ENCODE measurements around the gene ZHX3. TPM values are rescaled to one million over a fixed set of nuclear protein-coding genes. Genes with fewer than 3 reads are reported as not detected.

The ZHX3 gene
- total RNA-seq, 2 experiments from 2014 or later: 11.9 to 15.0 TPM

DNA sequence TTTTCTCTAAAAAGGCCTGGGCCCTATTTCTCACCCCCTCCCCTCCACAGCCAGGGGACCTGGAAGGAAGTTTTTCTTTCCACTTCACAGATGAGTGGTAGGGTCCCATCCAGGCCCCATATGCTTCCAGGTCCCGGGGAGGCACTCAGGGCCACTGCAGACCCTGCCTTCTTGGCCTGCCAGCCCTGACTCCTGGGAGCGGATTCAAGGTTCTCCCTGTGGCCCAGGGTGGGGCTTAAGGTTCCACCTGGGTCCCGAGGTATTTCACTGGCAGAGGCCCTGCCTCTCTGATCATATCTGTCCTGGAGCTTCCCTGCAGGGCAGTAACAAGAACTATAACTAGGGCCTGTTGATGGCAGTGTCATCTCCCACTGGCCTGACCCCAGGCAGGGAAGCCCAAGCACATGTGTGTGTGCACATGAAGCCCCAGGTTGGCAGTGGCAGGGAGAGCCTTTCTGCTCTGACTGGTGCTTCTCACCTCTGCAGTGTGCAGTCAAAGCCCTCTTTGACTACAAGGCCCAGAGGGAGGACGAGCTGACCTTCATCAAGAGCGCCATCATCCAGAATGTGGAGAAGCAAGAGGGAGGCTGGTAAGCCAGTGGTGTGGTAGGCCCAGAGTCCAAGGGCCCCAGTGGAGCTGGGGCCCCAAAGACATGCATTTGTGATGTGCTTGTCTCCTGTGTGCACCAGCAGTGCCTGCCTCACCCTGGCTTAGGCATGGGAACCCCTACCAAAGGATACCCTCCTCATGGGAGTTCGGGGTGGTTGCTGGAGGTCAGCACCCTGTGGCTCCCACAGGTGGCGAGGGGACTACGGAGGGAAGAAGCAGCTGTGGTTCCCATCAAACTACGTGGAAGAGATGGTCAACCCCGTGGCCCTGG is 149.0 kb downstream of the ZHX3 start:
- H3K4me3 Mint-ChIP-seq: no peak overlapping the region
- CTCF ChIA-PET: interaction anchor here (0.8 to 7.6 kb wide), 3 partner anchors 11 to 172 kb away, joined by 4 to 92 read pairs (median 78); partner anchors contain the start of genes LPIN3 and PLCG1
- H3K27ac Mint-ChIP-seq: peak overlapping the region; percentile 32

DNA sequence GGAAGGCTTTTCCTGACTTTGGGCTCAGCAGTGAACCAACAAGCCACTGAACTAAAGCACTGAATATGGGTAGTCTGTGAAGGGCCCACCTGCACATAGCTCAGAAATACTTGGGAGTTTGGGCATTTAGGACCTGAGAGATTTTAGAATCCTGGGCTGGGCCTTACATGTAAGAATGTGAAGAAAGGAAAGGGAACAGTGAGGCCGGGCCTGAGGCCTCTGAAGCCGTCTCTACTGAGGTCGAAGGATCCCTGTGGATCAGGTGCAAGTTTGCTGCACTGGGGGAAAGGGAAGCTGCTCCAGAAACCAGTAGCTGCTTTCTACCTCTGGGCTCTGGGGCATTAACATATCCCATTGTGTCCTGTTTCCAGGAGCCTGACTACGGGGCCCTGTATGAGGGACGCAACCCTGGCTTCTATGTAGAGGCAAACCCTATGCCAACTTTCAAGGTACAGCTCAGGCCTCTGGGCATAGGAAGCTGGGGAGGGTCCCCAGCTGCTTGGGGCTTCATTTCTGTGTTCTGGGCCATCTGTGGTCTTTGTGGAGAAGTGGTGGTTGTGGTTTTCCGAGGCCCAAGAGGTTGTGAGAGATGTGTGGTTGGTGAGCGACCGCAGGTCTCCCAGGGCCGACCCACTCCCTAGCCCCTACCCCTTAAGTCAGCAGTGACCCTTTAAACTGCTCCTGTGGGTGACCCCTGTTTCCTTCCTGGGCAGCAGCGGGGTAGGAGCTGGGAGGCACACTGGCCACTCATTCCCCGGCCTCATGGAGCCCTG is 149.9 kb downstream of the ZHX3 start:
- no peak for ATAC-seq
- Mint-ChIP-seq H3K27me3 (ENCODE audit: low read depth) (no peaks in the 10 kb centered on the region), H3K27ac (peak overlapping the region; percentile 62), H3K36me3 (ENCODE audit: low read depth) (peaks cover 89% of the 10 kb centered on the region), H3K4me3 (no peak overlapping the region), H3K9me3 (ENCODE audit: insufficient read depth) (no peaks in the 10 kb centered on the region), H3K4me1 (ENCODE audit: low read depth) (peaks cover 68% of the 10 kb centered on the region)
- DNase-seq: no peak
- ChIA-PET POLR2A (interaction anchor here (1.5 kb wide), 1 partner anchor 10 kb away, joined by 7 read pairs; no protein-coding TSS in a partner anchor), CTCF (interaction anchor here (0.8 to 7.6 kb wide), 4 partner anchors 10 to 172 kb away, joined by 3 to 92 read pairs (median 41); partner anchors contain the start of genes LPIN3 and PLCG1)

More for the DNA sequence above, 149.0 kb downstream of the ZHX3 start:
- POLR2A ChIA-PET: interaction anchor here (0.6 to 1.5 kb wide), 3 partner anchors 11 to 177 kb away, joined by 3 to 7 read pairs (median 3); no protein-coding TSS in a partner anchor
- Mint-ChIP-seq H3K4me1 (ENCODE audit: low read depth) (peaks cover 72% of the 10 kb centered on the region), H3K27me3 (ENCODE audit: low read depth) (no peaks in the 10 kb centered on the region), H3K9me3 (ENCODE audit: insufficient read depth) (no peaks in the 10 kb centered on the region), H3K36me3 (ENCODE audit: low read depth) (peaks cover 90% of the 10 kb centered on the region)
- DNase-seq (no peak), ATAC-seq (no peak)

DNA sequence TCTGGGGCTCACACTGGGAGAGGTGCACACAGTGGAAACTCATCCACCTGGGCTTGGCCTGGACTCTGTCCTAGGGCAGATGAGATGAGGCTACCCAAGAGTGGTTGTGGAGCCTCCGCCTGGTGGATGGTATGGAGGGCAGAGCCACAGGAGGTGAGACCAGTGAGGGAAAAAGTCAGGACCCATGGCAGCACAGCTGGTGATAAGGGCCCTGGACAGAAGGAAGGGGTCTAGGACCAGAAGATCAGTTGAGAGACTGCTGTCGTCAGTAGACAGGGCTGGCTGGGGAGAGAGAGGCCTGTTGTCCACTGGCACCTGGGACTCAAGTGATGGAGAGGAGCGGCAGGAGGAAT is 150.4 kb downstream of the ZHX3 start:
- Mint-ChIP-seq H3K9me3 (ENCODE audit: insufficient read depth) (no peaks in the 10 kb centered on the region), H3K4me3 (no peak overlapping the region), H3K4me1 (ENCODE audit: low read depth) (peaks cover 70% of the 10 kb centered on the region), H3K36me3 (ENCODE audit: low read depth) (peaks cover 92% of the 10 kb centered on the region), H3K27me3 (ENCODE audit: low read depth) (no peaks in the 10 kb centered on the region), H3K27ac (peak overlapping the region; percentile 48)
- POLR2A ChIA-PET: interaction anchor here (1.1 to 1.5 kb wide), 2 partner anchors 8 to 9 kb away, joined by 3 to 7 read pairs; no protein-coding TSS in a partner anchor
- ATAC-seq (no peak), DNase-seq (no peak)
- CTCF ChIA-PET: interaction anchor here (1.1 to 7.6 kb wide), 3 partner anchors 9 to 172 kb away, joined by 3 to 92 read pairs (median 78); partner anchors contain the start of gene PLCG1

DNA sequence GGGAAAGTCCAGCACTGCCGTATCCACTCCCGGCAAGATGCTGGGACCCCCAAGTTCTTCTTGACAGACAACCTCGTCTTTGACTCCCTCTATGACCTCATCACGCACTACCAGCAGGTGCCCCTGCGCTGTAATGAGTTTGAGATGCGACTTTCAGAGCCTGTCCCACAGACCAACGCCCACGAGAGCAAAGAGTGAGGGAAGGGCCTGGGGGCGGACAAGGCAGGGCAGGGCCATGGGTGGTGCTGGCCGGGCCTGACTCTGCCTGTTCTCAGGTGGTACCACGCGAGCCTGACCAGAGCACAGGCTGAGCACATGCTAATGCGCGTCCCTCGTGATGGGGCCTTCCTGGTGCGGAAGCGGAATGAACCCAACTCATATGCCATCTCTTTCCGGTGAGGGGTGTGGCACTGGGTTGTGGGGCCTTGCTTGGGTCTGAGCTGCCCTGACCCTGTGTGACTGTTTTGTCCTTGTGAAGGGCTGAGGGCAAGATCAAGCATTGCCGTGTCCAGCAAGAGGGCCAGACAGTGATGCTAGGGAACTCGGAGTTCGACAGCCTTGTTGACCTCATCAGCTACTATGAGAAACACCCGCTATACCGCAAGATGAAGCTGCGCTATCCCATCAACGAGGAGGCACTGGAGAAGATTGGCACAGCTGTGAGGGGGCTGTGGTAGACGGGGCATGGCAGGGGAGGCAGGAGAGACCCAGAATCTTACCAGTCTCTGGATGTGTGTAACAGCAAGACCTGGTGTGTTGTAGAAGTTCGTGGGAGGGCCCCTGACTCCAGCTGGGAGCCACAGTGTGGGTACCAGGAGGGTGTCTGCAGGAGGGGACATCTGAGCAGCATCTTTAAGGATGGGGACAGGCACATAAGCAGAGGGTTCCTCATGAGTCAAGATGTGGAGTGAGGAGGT is 151.1 kb downstream of the ZHX3 start:
- ChIA-PET POLR2A (interaction anchor here (0.6 to 1.5 kb wide), 3 partner anchors 8 to 151 kb away, joined by 3 to 7 read pairs (median 3); no protein-coding TSS in a partner anchor), CTCF (interaction anchor here (1.1 to 7.6 kb wide), 3 partner anchors 9 to 173 kb away, joined by 3 to 92 read pairs (median 78); partner anchors contain the start of gene PLCG1)
- Mint-ChIP-seq H3K4me3 (no peak overlapping the region), H3K9me3 (ENCODE audit: insufficient read depth) (no peaks in the 10 kb centered on the region), H3K4me1 (ENCODE audit: low read depth) (peaks cover 70% of the 10 kb centered on the region), H3K27me3 (ENCODE audit: low read depth) (no peaks in the 10 kb centered on the region), H3K36me3 (ENCODE audit: low read depth) (peaks cover 91% of the 10 kb centered on the region), H3K27ac (peak overlapping the region; percentile 48)
- no peak for ATAC-seq
- no peak for DNase-seq

GRCh38 chr20:41165001-41165882 is 152.3 kb downstream of the ZHX3 start:
- peaks cover 92% of the 10 kb centered on the region for H3K36me3 Mint-ChIP-seq (ENCODE audit: low read depth)
- H3K4me3 Mint-ChIP-seq: no peak overlapping the region
- H3K4me1 Mint-ChIP-seq (ENCODE audit: low read depth): peaks cover 76% of the 10 kb centered on the region
- ChIA-PET POLR2A (no interaction called here), CTCF (interaction anchor here (1.0 to 3.2 kb wide), 3 partner anchors 8 to 30 kb away, joined by 3 to 19 read pairs (median 17); no protein-coding TSS in a partner anchor)
- DNase-seq: no peak
- no peak for ATAC-seq
- H3K9me3 Mint-ChIP-seq (ENCODE audit: insufficient read depth): no peaks in the 10 kb centered on the region
- H3K27ac Mint-ChIP-seq: peak overlapping the region; percentile 47
- no peaks in the 10 kb centered on the region for H3K27me3 Mint-ChIP-seq (ENCODE audit: low read depth)

DNA sequence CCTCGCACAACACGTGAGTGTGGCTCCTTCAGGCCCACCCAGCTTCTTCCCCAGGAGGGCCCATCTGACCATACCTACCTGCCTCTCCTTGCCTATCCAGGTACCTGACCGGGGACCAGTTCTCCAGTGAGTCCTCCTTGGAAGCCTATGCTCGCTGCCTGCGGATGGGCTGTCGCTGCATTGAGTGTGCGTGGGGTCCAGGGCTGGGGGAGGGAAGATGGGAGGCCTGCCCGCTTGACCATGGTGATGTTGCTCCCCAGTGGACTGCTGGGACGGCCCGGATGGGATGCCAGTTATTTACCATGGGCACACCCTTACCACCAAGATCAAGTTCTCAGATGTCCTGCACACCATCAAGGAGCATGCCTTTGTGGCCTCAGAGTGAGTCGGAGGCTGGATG is 153.7 kb downstream of the ZHX3 start:
- peaks cover 92% of the 10 kb centered on the region for H3K36me3 Mint-ChIP-seq (ENCODE audit: low read depth)
- H3K4me3 Mint-ChIP-seq: no peak overlapping the region
- peaks cover 90% of the 10 kb centered on the region for H3K4me1 Mint-ChIP-seq (ENCODE audit: low read depth)
- no peak for ATAC-seq
- no peaks in the 10 kb centered on the region for H3K9me3 Mint-ChIP-seq (ENCODE audit: insufficient read depth)
- DNase-seq: no peak
- no peaks in the 10 kb centered on the region for H3K27me3 Mint-ChIP-seq (ENCODE audit: low read depth)
- ChIA-PET POLR2A (interaction anchor here (0.8 kb wide), 1 partner anchor 20 kb away, joined by 4 read pairs; no protein-coding TSS in a partner anchor), CTCF (interaction anchor here (0.7 to 3.2 kb wide), 3 partner anchors 9 to 69 kb away, joined by 3 to 19 read pairs (median 17); no protein-coding TSS in a partner anchor)
- peak overlapping the region; percentile 5 for H3K27ac Mint-ChIP-seq

GRCh38 chr20:41162396-41162795 is 155.1 kb downstream of the ZHX3 start:
- no peak for DNase-seq
- Mint-ChIP-seq H3K9me3 (ENCODE audit: insufficient read depth) (no peaks in the 10 kb centered on the region), H3K4me1 (ENCODE audit: low read depth) (peaks cover 92% of the 10 kb centered on the region), H3K4me3 (no peak overlapping the region), H3K27ac (no peak overlapping the region), H3K36me3 (ENCODE audit: low read depth) (peaks cover 96% of the 10 kb centered on the region), H3K27me3 (ENCODE audit: low read depth) (no peaks in the 10 kb centered on the region)
- ATAC-seq: no peak
- POLR2A ChIA-PET: interaction anchor here (0.5 to 1.1 kb wide), 2 partner anchors 24 to 62 kb away, joined by 3 read pairs; no protein-coding TSS in a partner anchor
- CTCF ChIA-PET: interaction anchor here (1.2 to 3.2 kb wide), 3 partner anchors 11 to 175 kb away, joined by 3 to 19 read pairs (median 17); no protein-coding TSS in a partner anchor

- CTCF ChIA-PET: interaction anchor here (3.2 to 13.3 kb wide), 2 partner anchors 22 to 27 kb away, joined by 17 to 347 read pairs; partner anchors contain the start of gene PLCG1
- H3K27ac Mint-ChIP-seq: peak overlapping the region; percentile 71
- H3K27me3 Mint-ChIP-seq (ENCODE audit: low read depth): no peaks in the 10 kb centered on the region
- peaks cover 92% of the 10 kb centered on the region for H3K36me3 Mint-ChIP-seq (ENCODE audit: low read depth)
- peaks cover 92% of the 10 kb centered on the region for H3K4me1 Mint-ChIP-seq (ENCODE audit: low read depth)
- H3K4me3 Mint-ChIP-seq: no peak overlapping the region
- H3K9me3 Mint-ChIP-seq (ENCODE audit: insufficient read depth): no peaks in the 10 kb centered on the region
- DNase-seq (no peak), ATAC-seq (no peak)
- POLR2A ChIA-PET: interaction anchor here (1.1 to 12.6 kb wide), 2 partner anchors 21 to 24 kb away, joined by 3 to 343 read pairs; partner anchors contain the start of gene PLCG1
These were observed 155.6 kb downstream of the ZHX3 start for GRCh38 chr20:41161886-41162285.

- CTCF ChIA-PET: interaction anchor here (1.0 to 13.3 kb wide), 4 partner anchors 10 to 179 kb away, joined by 3 to 347 read pairs (median 40); partner anchors contain the start of gene PLCG1
- peaks cover 92% of the 10 kb centered on the region for H3K4me1 Mint-ChIP-seq (ENCODE audit: low read depth)
These were observed 156.8 kb downstream of the ZHX3 start for GRCh38 chr20:41160686-41161085.

More at GRCh38 chr20:41160686-41161085, 156.8 kb downstream of the ZHX3 start:
- Mint-ChIP-seq H3K27me3 (ENCODE audit: low read depth) (no peaks in the 10 kb centered on the region), H3K9me3 (ENCODE audit: insufficient read depth) (no peaks in the 10 kb centered on the region), H3K4me3 (no peak overlapping the region), H3K36me3 (ENCODE audit: low read depth) (peaks cover 87% of the 10 kb centered on the region), H3K27ac (peak overlapping the region; percentile 70)
- DNase-seq (no peak), ATAC-seq (no peak)
- POLR2A ChIA-PET: interaction anchor here (12.6 kb wide), 1 partner anchor 20 kb away, joined by 343 read pairs; the partner anchor contains the start of gene PLCG1
